Activated CD4-positive, alpha-beta T cell treated with anti-CD3 and anti-CD28 coated beads for 4 hours (primary cell): ENCODE data around the gene COL28A1.
"Not testable (repeated sequence)": the region's sequence is repeated elsewhere in the genome, so short reads cannot be mapped to it uniquely, and the experiment has no call there.

Experiments
- DNase-seq, 2 donors: peaks; one replicate each; pipeline ENCODE4 v3.0.0-alpha.2; 2020

COL28A1 gene

DNA sequence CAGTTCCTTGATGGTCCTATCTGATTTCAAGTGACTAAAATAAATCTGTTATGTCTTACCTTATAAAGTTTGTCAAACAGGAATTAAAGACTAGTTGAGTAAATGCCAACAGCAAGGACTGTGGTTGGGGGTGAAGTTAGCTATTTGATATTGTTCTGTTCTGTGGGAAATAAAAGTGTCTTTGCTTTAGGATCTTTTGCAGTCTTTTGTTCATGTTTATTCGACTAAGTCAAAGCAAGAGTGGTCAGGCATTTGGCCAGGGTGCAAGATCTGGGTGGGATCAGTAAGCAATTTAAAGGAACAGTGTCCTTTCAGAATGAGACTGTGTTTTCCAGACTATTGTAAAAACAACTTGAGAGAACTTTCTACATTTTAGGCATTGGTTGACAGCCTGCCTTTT lies at the start of gene COL28A1:
COL28A1 (minus strand) TSS at position 183 of the 400 bp plus-strand sequence. CDS start 2,998 bp downstream, outside the sequence.
- no peak for DNase-seq

DNA sequence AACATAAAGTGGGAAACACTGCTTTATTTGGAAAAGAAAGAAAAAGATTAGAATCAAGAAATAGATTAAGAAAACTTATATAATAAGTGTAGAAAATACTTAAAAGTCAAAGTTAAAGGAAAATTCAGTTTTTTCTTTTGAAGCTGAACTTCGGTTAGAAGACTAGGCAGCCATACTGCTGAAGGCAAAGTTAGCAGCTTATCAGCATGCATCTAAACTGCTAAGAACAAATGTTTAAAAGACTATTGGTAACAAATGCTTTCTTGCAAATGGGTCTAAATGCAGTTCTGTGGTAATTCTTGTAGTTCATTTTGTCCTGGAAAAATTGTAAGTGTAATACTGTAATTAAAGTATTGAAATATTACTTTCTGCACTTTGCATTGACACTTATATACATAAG lies 49.0 kb upstream of the COL28A1 start:
- DNase-seq, result no peak

GRCh38 chr7:7583731-7584130 lies 48.1 kb upstream of the COL28A1 start:
- DNase-seq, result no peak

GRCh38 chr7:7582596-7582995 lies 46.9 kb upstream of the COL28A1 start:
- no peak for DNase-seq

- no peak for DNase-seq
Measured at GRCh38 chr7:7581531-7582179, 46.0 kb upstream of the COL28A1 start.

DNA sequence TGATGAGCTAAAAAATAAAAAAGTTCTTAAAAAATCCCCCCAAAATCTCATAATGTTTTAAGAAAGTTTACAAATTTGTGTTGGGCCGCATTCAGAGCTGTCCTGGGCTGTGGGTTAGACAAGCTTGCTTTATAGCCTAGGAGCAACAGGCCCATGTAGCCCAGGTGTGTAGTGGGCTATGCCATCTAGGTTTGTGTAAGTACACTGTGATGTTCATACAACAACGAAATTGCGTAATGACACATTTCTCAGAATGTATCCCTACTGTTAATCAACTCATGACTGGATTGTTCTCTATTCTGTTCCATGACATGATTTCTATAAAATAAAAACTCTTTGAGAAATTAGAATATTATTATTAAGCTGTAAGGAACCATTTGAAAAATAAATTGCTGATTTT lies 44.0 kb upstream of the COL28A1 start:
- no peak for DNase-seq

DNA sequence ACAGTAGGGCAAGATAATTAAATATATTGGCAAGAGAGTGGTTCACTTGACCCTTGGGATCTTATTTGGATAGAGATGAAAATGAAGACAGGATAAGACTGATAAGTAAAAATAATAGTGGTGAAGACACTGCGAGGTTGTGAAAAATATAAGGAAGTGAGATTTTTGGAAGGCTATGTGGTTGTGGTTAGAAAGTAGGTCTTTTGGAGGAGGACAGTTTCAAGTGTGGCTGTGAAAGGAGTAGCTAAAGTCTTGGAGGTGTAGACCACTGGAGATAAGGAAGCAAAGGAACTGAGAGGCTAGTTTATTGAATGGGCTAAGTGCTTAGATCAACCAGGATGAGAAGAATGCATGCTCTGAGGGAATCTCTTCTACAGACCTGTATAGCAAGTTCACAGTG lies 42.2 kb upstream of the COL28A1 start:
- no peak for DNase-seq

GRCh38 chr7:7576344-7576743 lies 40.7 kb upstream of the COL28A1 start:
- no peak for DNase-seq

DNA sequence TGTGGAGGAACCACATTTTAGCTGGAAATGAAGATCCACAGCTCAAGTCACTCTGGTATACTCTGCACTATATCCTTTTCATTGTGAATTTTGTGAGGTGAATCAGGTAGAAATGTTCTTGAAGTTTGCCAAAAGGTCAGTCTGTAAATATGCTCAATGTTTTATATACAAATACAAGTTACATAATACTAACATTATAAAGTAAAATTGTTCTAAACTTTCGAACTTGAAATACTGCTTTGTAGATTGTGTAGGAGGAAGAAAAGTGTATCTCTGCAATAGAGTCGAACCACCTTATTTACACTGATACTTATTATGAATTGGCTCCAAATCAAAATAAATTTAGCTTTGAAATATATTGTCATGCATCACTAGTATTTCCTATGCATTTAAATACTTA lies 38.0 kb upstream of the COL28A1 start:
- no peak for DNase-seq

GRCh38 chr7:7570584-7570983 lies 34.9 kb upstream of the COL28A1 start:
- no peak for DNase-seq

- DNase-seq, result no peak
Measured at GRCh38 chr7:7569615-7570014, 33.9 kb upstream of the COL28A1 start.

- DNase-seq, result no peak
Measured at GRCh38 chr7:7569081-7569527, 33.4 kb upstream of the COL28A1 start.

DNA sequence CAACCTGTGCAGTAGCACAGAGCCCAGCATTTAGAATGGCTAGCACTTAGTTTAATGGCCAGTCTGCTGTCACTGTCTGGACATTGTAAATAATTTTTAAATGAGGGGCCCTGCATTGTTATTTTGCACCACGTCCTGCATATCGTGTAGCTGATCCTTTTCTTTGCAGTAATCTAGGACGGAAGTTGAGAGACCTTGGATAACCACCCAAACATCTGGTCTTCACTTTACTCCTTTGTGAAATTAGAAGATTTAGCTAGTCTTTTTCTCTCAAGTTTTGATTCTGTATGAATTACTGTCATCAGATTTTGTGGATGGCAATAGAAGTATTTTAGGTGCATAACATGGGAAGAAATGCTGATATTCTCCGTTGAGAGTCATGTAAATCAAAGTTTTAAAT lies 32.9 kb upstream of the COL28A1 start:
- no peak for DNase-seq

GRCh38 chr7:7567898-7568531 lies 32.3 kb upstream of the COL28A1 start:
- no peak for DNase-seq

GRCh38 chr7:7566651-7567611 lies 31.3 kb upstream of the COL28A1 start, which contains the start of gene MIOS:
MIOS (plus strand) TSS chr7:7566884; CDS start chr7:7572476, 5,592 bp downstream.
- DNase-seq, result peak; percentile 79 to 83

DNA sequence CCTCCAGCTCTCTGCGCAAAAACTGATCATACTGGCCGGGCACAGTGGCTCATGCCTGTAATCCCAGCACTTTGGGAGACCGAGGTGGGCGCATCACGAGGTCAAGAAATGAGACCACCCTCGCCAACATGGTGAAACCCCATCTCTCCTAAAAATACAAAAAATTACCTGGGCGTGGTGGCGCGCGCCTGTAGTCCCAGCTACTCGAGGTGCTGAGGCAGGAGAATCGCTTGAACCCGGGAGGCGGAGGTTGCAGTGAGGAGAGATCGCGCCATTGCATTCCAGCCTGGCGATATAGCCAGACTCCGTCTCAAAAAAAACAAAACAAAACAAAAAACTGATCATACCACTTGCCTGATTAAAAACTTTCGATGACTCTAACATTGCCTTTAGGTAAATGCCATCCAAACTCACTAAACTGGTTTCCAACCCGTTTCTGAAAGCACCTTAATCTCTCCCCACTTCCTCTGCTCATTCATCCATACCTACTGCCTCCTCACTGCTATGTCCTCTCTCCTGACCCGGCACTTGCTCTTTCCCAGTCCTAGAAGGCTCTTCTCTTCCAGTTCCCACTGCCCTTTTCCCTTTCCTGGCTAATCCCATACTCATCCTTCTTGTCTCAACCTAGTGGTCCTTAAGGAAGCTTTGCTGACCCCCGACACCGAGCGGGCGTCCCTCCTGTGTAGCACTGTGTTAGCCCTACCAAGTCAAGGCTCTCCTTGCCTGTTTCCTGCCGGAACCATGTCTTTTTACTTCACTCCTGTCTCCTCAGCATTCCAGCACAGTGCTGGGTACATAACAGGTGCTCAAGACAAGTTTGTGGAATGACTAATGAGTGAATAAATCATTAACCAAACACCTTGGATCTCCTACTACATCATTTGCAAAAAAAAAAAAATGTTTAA lies 30.3 kb upstream of the COL28A1 start:
- no peak for DNase-seq

GRCh38 chr7:7565018-7565680 lies 29.5 kb upstream of the COL28A1 start:
- DNase-seq, result no peak

GRCh38 chr7:7564323-7564780 lies 28.7 kb upstream of the COL28A1 start:
- DNase-seq, result no peak

- DNase-seq, result no peak
Measured at GRCh38 chr7:7563813-7564212, 28.1 kb upstream of the COL28A1 start.

GRCh38 chr7:7563269-7563668 lies 27.6 kb upstream of the COL28A1 start:
- no peak for DNase-seq

GRCh38 chr7:7562736-7563135 lies 27.1 kb upstream of the COL28A1 start:
- DNase-seq, result no peak

GRCh38 chr7:7561591-7561990 lies 25.9 kb upstream of the COL28A1 start:
- DNase-seq, result not testable (repeated sequence)
